Neural cell (in vitro differentiated cells): ENCODE results near the gene COG7.

Experiments used
- EZH2 ChIP-seq: fragments of 200-600, 300-800 bp; shearing (Covaris generic), sonication (generic); IDR thresholded peaks from 2 replicates; pipeline ENCODE4 v1.6.1; 2014; ENCODE audit warnings: antibody characterized with exemption, low read length, borderline replicate concordance, mild to moderate bottlenecking; ENCODE audit not compliant: insufficient read depth, poor library complexity, severe bottlenecking
- TAF1 ChIP-seq: IDR thresholded peaks from 2 replicates; pipeline ENCODE4 v1.6.1; 2012; ENCODE audit warnings: low read depth
- TF ChIP-seq, protein P1 (sequence below): fragments of 450-650 bp; IDR thresholded peaks from 2 replicates; pipeline ENCODE4 v1.5.1; 2014; ENCODE audit warnings: antibody characterized with exemption, mild to moderate bottlenecking, moderate library complexity; ENCODE audit not compliant: poor library complexity, severe bottlenecking

DNA sequence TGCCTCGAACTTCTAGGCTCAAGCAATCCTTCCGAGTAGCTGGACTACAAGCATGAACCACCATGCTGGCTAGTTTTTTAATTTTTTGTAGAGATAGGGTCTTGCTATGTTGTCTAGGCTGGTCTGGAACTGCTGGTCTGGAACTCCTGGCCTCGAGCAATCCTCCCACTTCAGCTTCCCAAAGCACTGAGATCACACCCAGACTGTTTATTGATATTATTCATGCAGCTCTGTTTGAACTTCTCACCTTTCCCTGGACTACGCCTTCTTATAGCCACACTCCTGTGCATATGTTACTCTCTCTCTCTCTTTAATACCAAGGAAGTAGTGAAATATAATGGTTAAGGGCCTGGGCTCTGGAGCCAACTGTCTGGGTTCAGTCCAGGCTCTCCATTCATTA lies 4.6 kb downstream of the COG7 start:
- TF ChIP-seq, protein P1, sequence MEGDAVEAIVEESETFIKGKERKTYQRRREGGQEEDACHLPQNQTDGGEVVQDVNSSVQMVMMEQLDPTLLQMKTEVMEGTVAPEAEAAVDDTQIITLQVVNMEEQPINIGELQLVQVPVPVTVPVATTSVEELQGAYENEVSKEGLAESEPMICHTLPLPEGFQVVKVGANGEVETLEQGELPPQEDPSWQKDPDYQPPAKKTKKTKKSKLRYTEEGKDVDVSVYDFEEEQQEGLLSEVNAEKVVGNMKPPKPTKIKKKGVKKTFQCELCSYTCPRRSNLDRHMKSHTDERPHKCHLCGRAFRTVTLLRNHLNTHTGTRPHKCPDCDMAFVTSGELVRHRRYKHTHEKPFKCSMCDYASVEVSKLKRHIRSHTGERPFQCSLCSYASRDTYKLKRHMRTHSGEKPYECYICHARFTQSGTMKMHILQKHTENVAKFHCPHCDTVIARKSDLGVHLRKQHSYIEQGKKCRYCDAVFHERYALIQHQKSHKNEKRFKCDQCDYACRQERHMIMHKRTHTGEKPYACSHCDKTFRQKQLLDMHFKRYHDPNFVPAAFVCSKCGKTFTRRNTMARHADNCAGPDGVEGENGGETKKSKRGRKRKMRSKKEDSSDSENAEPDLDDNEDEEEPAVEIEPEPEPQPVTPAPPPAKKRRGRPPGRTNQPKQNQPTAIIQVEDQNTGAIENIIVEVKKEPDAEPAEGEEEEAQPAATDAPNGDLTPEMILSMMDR: no peak
- TF ChIP-seq EZH2 (no peak), TAF1 (no peak)
